ENCODE measurements around the gene CCL16.
"Not testable (repeated sequence)": the region's sequence is repeated elsewhere in the genome, so short reads cannot be mapped to it uniquely, and the experiment has no call there.

CCL16 gene

GRCh38 chr17:35981246-35981645, at the start of gene CCL16:
TSS of gene CCL16 (minus strand) at chr17:35981497. CDS start at chr17:35981420, 77 bp downstream.
- no peak for DNase-seq

GRCh38 chr17:36030956-36031355, 49.7 kb upstream of the CCL16 start:
- DNase-seq, result no peak

GRCh38 chr17:36027761-36028160, 46.5 kb upstream of the CCL16 start:
- DNase-seq, result no peak

GRCh38 chr17:36024106-36024869, 43.0 kb upstream of the CCL16 start:
- no peak for DNase-seq

DNA sequence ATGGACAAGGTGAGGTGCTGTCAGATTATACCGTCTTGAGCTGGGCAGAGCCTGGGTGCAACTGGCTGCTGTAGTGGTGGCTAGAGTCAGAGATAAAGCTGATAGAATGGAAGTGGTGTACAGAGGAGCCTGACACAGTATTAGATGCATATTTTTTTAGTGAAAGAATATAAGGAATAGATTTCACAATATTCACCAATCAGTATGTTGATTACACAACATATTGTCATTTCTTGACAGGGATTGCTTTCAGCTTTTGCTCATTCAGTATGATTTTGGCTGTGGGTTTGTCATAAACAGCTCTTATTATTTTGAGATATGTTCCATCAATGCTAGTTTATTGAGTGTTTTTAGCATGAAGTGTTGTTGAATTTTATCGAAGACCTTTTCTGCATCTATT, 38.1 kb upstream of the CCL16 start:
- DNase-seq, result no peak

DNA sequence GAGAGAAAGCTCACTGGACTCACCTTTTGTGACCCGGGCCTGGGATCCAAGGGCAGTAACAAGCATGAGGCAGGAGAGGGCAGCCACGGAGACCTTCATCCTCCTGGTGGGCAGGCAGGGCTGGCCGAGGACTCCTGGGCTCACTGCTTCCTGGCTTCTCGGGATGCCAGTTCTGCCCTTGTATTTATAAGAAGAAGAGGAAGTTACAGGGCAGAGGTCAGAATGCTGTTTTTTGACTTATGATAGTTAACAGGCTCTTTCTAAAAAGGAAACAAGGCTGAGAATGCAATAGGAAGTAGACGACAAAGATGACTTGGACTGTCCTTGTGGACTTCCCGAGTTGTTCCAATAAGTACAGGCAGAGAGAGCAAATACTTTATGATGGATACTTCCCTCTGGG, 36.5 kb upstream of the CCL16 start, which contains the start of gene CCL23:
TSS of gene CCL23 (minus strand) at position 174 of the 400 bp plus-strand sequence. CDS start at position 99, 75 bp downstream.
- DNase-seq, result no peak

DNA sequence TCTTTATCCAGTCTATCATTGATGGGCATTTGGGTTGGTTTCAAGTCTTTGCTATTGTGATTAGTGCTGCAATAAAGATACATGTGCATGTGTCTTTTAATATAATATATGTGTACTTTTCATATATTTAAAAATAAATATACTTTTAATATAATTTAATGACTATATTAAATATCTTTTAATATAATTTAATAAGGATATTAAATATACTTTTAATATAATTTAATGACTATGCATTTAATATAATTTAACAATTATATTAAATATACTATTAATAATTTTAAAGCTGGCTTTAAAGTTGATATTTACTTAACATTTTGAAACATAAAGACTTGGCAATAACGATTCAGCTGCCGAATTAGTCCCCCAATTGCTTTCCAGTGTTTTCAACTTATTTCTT, 35.3 kb upstream of the CCL16 start:
- no peak for DNase-seq

DNA sequence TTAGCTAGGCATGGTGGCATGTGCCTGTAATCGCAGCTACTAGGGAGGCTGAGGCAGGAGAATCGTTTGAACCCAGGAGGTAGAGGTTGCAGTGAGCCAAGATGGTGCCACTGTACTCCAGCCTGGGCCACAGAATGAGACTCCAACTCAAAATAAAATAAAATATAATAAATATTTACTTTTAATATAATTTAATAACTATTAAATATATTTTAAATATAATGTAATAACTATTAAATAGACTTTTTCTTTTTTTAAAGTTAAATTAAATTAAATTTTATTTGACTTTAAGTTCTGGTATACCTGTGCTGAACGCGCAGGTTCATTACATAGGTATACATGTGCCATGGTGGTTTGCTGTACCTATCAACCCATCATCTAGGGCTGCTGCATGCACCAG, 34.6 kb upstream of the CCL16 start:
- not testable (repeated sequence) for DNase-seq

- no peak for DNase-seq
These were observed 33.6 kb upstream of the CCL16 start for GRCh38 chr17:36014946-36015345.

DNA sequence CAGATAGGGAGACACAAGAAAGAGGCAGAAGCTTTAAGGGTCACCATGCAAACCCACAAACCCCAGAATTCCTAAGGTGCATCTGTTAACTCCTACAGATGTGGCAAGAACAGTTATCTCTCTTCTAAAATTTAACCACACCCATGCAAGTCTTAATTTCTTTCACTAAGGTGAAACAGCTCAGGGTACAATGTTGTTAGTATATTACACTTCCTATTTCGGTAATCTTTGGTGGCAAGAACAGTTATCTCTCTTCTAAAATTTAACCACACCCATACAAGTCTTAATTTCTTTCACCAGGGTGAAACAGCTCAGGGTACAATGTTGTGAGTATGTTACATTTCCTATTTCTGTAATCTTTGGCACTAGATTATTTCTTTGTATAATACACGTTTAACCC, 29.9 kb upstream of the CCL16 start:
- DNase-seq, result no peak

GRCh38 chr17:36008998-36009665, 27.8 kb upstream of the CCL16 start:
- DNase-seq, result no peak

- DNase-seq, result no peak
These were observed 23.4 kb upstream of the CCL16 start for GRCh38 chr17:36004594-36005108.

- DNase-seq, result no peak
These were observed 21.3 kb upstream of the CCL16 start for GRCh38 chr17:36002631-36003030.

GRCh38 chr17:36001862-36002603, 20.7 kb upstream of the CCL16 start:
- DNase-seq, result no peak

- no peak for DNase-seq
These were observed 19.9 kb upstream of the CCL16 start, which contains the start of gene CCL15 for GRCh38 chr17:36001110-36001771. TSS of gene CCL15 (minus strand) at chr17:36001553. CDS start at chr17:36001492, 61 bp downstream.

DNA sequence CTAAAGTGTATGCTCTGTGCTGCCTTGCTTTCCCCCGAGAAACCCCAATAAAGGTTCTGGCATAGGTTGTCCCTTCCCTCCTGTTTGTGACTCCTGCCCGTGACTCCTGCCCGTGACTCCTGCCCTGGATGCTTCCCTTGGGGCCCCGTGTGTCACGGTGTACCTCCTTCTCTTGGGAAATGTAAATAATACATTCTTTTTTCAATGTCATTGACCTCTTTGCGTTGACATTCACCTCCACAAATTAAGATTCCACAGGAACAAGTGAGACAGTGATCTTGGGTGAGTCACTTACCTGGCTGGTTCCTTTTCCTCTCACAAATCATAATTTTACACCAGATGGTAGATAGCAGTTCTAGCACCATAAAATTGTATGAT, 19.4 kb upstream of the CCL16 start:
- no peak for DNase-seq

- DNase-seq, result no peak
These were observed 17.5 kb upstream of the CCL16 start for GRCh38 chr17:35998756-35999155.

DNA sequence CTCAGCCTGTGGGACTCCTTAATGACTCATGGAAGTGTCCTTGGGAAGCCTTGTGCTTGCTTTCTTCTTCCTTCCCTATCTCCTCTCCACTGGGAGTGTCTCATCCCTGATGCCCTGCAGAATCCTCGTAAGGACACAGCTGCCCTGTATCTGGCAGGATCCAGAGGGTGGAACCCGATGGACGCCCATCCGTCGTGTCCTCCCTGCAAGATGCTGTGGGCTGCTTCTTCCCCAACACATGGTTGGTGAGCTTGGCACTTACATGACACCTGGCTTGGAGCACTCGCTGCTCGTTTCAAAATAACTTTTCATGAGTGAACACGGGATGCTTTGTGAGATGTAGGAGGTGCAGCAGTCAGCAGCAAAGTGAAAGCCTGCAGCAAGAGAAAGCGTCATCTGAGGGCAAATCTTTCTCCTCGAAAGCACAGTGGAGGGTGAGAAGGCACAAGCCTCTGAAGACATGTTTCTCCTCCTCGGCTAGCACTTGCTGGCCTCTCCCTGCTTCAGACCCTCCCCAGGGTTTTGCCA, 16.8 kb upstream of the CCL16 start:
- DNase-seq, result no peak

GRCh38 chr17:35995346-35995745, 14.0 kb upstream of the CCL16 start:
- DNase-seq, result not testable (repeated sequence)

GRCh38 chr17:35991075-35991474, 9.8 kb upstream of the CCL16 start:
- no peak for DNase-seq

GRCh38 chr17:35988164-35988563, 6.9 kb upstream of the CCL16 start:
- DNase-seq, result no peak
